ENCODE results near the gene SOCS6. TPM values are rescaled to one million over a fixed set of nuclear protein-coding genes. Genes with fewer than 3 reads are reported as not detected.

Gene SOCS6
- total and polyA plus RNA-seq, 2 of the 13 experiments (the other 11 are each of a cell fraction or from before 2014, with no cell fraction given) = 18.6 to 38.3 TPM

- TF ChIP-seq ZNF580 (CRISPR knock-in tag; IDR thresholded peaks at IDR 0.05; ENCODE audit: borderline replicate concordance, low read depth) (no peak), TAF1 (CRISPR knock-in tag; IDR thresholded peaks at IDR 0.05) (no peak), ZNF232 (CRISPR knock-in tag; IDR thresholded peaks at IDR 0.05; ENCODE audit: borderline replicate concordance) (no peak), ZNF772 (CRISPR knock-in tag; IDR thresholded peaks at IDR 0.05) (no peak)
- TF ChIP-seq, protein P1, sequence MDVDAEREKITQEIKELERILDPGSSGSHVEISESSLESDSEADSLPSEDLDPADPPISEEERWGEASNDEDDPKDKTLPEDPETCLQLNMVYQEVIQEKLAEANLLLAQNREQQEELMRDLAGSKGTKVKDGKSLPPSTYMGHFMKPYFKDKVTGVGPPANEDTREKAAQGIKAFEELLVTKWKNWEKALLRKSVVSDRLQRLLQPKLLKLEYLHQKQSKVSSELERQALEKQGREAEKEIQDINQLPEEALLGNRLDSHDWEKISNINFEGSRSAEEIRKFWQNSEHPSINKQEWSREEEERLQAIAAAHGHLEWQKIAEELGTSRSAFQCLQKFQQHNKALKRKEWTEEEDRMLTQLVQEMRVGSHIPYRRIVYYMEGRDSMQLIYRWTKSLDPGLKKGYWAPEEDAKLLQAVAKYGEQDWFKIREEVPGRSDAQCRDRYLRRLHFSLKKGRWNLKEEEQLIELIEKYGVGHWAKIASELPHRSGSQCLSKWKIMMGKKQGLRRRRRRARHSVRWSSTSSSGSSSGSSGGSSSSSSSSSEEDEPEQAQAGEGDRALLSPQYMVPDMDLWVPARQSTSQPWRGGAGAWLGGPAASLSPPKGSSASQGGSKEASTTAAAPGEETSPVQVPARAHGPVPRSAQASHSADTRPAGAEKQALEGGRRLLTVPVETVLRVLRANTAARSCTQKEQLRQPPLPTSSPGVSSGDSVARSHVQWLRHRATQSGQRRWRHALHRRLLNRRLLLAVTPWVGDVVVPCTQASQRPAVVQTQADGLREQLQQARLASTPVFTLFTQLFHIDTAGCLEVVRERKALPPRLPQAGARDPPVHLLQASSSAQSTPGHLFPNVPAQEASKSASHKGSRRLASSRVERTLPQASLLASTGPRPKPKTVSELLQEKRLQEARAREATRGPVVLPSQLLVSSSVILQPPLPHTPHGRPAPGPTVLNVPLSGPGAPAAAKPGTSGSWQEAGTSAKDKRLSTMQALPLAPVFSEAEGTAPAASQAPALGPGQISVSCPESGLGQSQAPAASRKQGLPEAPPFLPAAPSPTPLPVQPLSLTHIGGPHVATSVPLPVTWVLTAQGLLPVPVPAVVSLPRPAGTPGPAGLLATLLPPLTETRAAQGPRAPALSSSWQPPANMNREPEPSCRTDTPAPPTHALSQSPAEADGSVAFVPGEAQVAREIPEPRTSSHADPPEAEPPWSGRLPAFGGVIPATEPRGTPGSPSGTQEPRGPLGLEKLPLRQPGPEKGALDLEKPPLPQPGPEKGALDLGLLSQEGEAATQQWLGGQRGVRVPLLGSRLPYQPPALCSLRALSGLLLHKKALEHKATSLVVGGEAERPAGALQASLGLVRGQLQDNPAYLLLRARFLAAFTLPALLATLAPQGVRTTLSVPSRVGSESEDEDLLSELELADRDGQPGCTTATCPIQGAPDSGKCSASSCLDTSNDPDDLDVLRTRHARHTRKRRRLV (CRISPR knock-in tag; IDR thresholded peaks at IDR 0.05) = 0 out of 2 replicates have a peak, but pooled peaks have one; percentile 7
These were observed 45.4 kb downstream of the SOCS6 start (continued) for GRCh38 chr18:70334264-70334663.

GRCh38 chr18:70334728-70335329 is 46.0 kb downstream of the SOCS6 start:
- intact Hi-C loops (cut with micrococcal nuclease; ENCODE audit: unreplicated experiment) (loop anchor here (5.0 kb wide), 1 partner anchor 43 kb away; no protein-coding TSS in a partner anchor), in situ Hi-C loops (cut with HindIII; ENCODE audit: extremely low pct_ligation_motif_present, low pct_unique_long_range_greater_than_20kb) (loop anchor here (5.0 to 10.0 kb wide), 2 partner anchors 42 to 100 kb away; no protein-coding TSS in a partner anchor)
- H3K79me2 ChIP-seq (ENCODE audit: insufficient read depth, low read length) = peaks cover 14% of the 10 kb centered on the region
- ChIA-PET CTCF (ENCODE audit: low intra/inter-chr PET ratio, low total read pairs) (no interaction called here), POLR2A (interaction anchor here (1.0 to 5.1 kb wide), 16 partner anchors 21 to 140 kb away, joined by 3 to 110 read pairs (median 5); no protein-coding TSS in a partner anchor)
- H3K27me3 ChIP-seq (ENCODE audit: control insufficient read depth in 1 of 2, insufficient read depth in 2 of 2, low read length in 2 of 2) = no peaks in the 10 kb centered on the region
- BruUV-seq (replicated peaks) = TSS peak; percentile 85
- peak overlapping the region; percentile 97 for H3K27ac ChIP-seq (ENCODE audit: extremely low read length, insufficient read depth, low read length)
- ATAC-seq (peak; percentile 75), DNase-seq (ENCODE audit: low spot score) (peak; percentile 94), FAIRE-seq (peak; percentile 84)
- H3K4me1 ChIP-seq (ENCODE audit: insufficient read depth, low read length) = peaks cover 98% of the 10 kb centered on the region
- peaks cover 11% of the 10 kb centered on the region for H3K9me3 ChIP-seq (ENCODE audit: low read length)
- H2AFZ ChIP-seq (ENCODE audit: low read length) = no peak overlapping the region
- H4K20me1 ChIP-seq (ENCODE audit: insufficient read depth, low read length) = no peaks in the 10 kb centered on the region
- peaks cover 0 to 4% of the 10 kb centered on the region in 2 experiments; a peak in 2 of 5 replicates for H3K36me3 ChIP-seq (replicated peaks in 1 of 2; ENCODE audit: control insufficient read depth in 1 of 2, insufficient read depth in 2 of 2, low read length in 2 of 2)
- WGBS (ENCODE audit: low lambda C conversion rate) = 16% methylated on average over 5 of the region's 5 CpGs
- H3K4me2 ChIP-seq (ENCODE audit: low read depth, low read length) = peak overlapping the region; percentile 81
- H3K4me3 ChIP-seq (replicated peaks in 1 of 3; ENCODE audit: insufficient read depth in 1 of 3, low read depth in 2 of 3, low read length in 3 of 3) = peak overlapping the region; percentile 34 to 59 (median 50); a peak in 4 of 6 replicates
- H3K9ac ChIP-seq (ENCODE audit: insufficient read depth, low read depth, low read length) = peak overlapping the region; percentile 91
- TF ChIP-seq MEF2D (CRISPR knock-in tag; IDR thresholded peaks at IDR 0.05) = 0 out of 2 replicates have a peak, but pooled peaks have one; percentile 52
- no peak for TF ChIP-seq NPAS2 (CRISPR knock-in tag; IDR thresholded peaks at IDR 0.05; ENCODE audit: borderline replicate concordance)
- TF ChIP-seq, protein P2, sequence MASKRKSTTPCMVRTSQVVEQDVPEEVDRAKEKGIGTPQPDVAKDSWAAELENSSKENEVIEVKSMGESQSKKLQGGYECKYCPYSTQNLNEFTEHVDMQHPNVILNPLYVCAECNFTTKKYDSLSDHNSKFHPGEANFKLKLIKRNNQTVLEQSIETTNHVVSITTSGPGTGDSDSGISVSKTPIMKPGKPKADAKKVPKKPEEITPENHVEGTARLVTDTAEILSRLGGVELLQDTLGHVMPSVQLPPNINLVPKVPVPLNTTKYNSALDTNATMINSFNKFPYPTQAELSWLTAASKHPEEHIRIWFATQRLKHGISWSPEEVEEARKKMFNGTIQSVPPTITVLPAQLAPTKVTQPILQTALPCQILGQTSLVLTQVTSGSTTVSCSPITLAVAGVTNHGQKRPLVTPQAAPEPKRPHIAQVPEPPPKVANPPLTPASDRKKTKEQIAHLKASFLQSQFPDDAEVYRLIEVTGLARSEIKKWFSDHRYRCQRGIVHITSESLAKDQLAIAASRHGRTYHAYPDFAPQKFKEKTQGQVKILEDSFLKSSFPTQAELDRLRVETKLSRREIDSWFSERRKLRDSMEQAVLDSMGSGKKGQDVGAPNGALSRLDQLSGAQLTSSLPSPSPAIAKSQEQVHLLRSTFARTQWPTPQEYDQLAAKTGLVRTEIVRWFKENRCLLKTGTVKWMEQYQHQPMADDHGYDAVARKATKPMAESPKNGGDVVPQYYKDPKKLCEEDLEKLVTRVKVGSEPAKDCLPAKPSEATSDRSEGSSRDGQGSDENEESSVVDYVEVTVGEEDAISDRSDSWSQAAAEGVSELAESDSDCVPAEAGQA (IDR thresholded peaks at IDR 0.05; ENCODE audit: low read depth) = no peak
- TF ChIP-seq, protein P2 (CRISPR knock-in tag; IDR thresholded peaks at IDR 0.05; ENCODE audit: borderline replicate concordance) = 0 out of 2 replicates have a peak, but pooled peaks have one; percentile 17
- TF ChIP-seq ZSCAN9 (CRISPR knock-in tag; IDR thresholded peaks at IDR 0.05; ENCODE audit: borderline replicate concordance) = peak; percentile 78; the same call in 1 of the 2 replicates

Data from HepG2 (cell line).